ENCODE results near the gene RARB.
A peak's percentile ranks its signal among the peaks of the same experiment; 100 is the strongest.

The RARB gene

GRCh38 chr3:25460751-25461150 is 32.7 kb downstream of the RARB start:
- no peak overlapping the region for H3K4me3 ChIP-seq (replicated peaks; ENCODE audit: low read depth, low read length)
- no peak for TF ChIP-seq CTCF (IDR thresholded peaks at IDR 0.05; ENCODE audit: low read length, missing control alignments)
- peak; percentile 49 for DNase-seq (ENCODE audit: low read depth)

GRCh38 chr3:25461946-25462345 is 33.9 kb downstream of the RARB start:
- H3K4me3 ChIP-seq (replicated peaks; ENCODE audit: low read depth, low read length), result no peak overlapping the region
- no peak for DNase-seq (ENCODE audit: low read depth)
- no peak for TF ChIP-seq CTCF (IDR thresholded peaks at IDR 0.05; ENCODE audit: low read length, missing control alignments)

- no peak for DNase-seq (ENCODE audit: low read depth)
- no peak for TF ChIP-seq CTCF (IDR thresholded peaks at IDR 0.05; ENCODE audit: low read length, missing control alignments)
- no peak overlapping the region for H3K4me3 ChIP-seq (replicated peaks; ENCODE audit: low read depth, low read length)
These were observed 34.4 kb downstream of the RARB start for GRCh38 chr3:25462495-25462894.

- DNase-seq (ENCODE audit: low read depth), result no peak
- no peak overlapping the region for H3K4me3 ChIP-seq (replicated peaks; ENCODE audit: low read depth, low read length)
- no peak for TF ChIP-seq CTCF (IDR thresholded peaks at IDR 0.05; ENCODE audit: low read length, missing control alignments)
These were observed 35.9 kb downstream of the RARB start for GRCh38 chr3:25463836-25464418.

GRCh38 chr3:25465266-25465860 is 37.3 kb downstream of the RARB start:
- H3K4me3 ChIP-seq (replicated peaks; ENCODE audit: low read depth, low read length), result no peak overlapping the region
- no peak for TF ChIP-seq CTCF (IDR thresholded peaks at IDR 0.05; ENCODE audit: low read length, missing control alignments)
- DNase-seq (ENCODE audit: low read depth), result no peak

GRCh38 chr3:25468866-25469319 is 40.8 kb downstream of the RARB start:
- peak; percentile 84 for DNase-seq (ENCODE audit: low read depth)
- peak; percentile 33 for TF ChIP-seq CTCF (IDR thresholded peaks at IDR 0.05; ENCODE audit: low read length, missing control alignments)
- H3K4me3 ChIP-seq (replicated peaks; ENCODE audit: low read depth, low read length), result no peak overlapping the region

- no peak for TF ChIP-seq CTCF (IDR thresholded peaks at IDR 0.05; ENCODE audit: low read length, missing control alignments)
- DNase-seq (ENCODE audit: low read depth), result no peak
- H3K4me3 ChIP-seq (replicated peaks; ENCODE audit: low read depth, low read length), result no peak overlapping the region
These were observed 41.5 kb downstream of the RARB start for GRCh38 chr3:25469558-25469957.
